ENCODE data around the gene FLOT1. TPM values are rescaled to one million over a fixed set of nuclear protein-coding genes. Genes with fewer than 3 reads are reported as not detected.
"Not testable (repeated sequence)": the region's sequence is repeated elsewhere in the genome, so short reads cannot be mapped to it uniquely, and the experiment has no call there.

Gene FLOT1
- total and polyA plus RNA-seq, 11 donors = 166 to 310 (median 225) TPM

GRCh38 chr6:30722280-30723112, 20.0 kb downstream of the FLOT1 start:
- Histone ChIP-seq H3K4me3 (peak overlapping the region in 11 of 12 donors; percentile 66 to 94 (median 86)), H3K9me3 (no peaks in the 10 kb centered on the region), H3K27ac (peak overlapping the region in 11 of 12 donors; percentile 4 to 99 (median 96)), H3K4me1 (peaks cover 0 to 68% (median 46%) of the 10 kb centered on the region in 12 donors), H3K36me3 (peaks cover 0 to 58% (median 49%) of the 10 kb centered on the region in 9 donors), H3K27me3 (no peaks in the 10 kb centered on the region)
- peak; percentile 74 to 88 (median 81) for DNase-seq
- no peak for TF ChIP-seq POLR2A (IDR thresholded peaks at IDR 0.05)
- peak; percentile 92 to 99 (median 96) for TF ChIP-seq CTCF (IDR thresholded peaks at IDR 0.05)
- intact Hi-C loops (cut with DNase I) = loop anchor here (1.0 to 10.0 kb wide), 10 partner anchors 20 to 362 kb away; partner anchors contain the start of genes GNL1 (in 2 of the 10), MRPS18B (in 2 of the 10), PPP1R10 (in 2 of the 10) and PRR3 (in 2 of the 10)
- WGBS, 4 donors = 14 to 21% (median 17%) methylated on average over 27 of the region's 27 CpGs
- peak; percentile 1 to 10 (median 2) for ATAC-seq

GRCh38 chr6:30722025-30722279, 20.5 kb downstream of the FLOT1 start:
- H3K27me3 ChIP-seq, H3K9me3 ChIP-seq, ATAC-seq: not testable (repeated sequence)
- intact Hi-C loops (cut with DNase I) = loop anchor here (1.0 to 10.0 kb wide), 10 partner anchors 21 to 363 kb away; partner anchors contain the start of genes GNL1 (in 2 of the 10), MRPS18B (in 2 of the 10), PPP1R10 (in 2 of the 10) and PRR3 (in 2 of the 10)
- Histone ChIP-seq H3K27ac (peak overlapping the region in 11 of 12 donors; percentile 72 to 99 (median 96)), H3K36me3 (peaks cover 0 to 53% (median 43%) of the 10 kb centered on the region in 9 donors), H3K4me1 (peaks cover 0 to 68% (median 46%) of the 10 kb centered on the region in 12 donors), H3K4me3 (peak overlapping the region in 11 of 12 donors; percentile 66 to 94 (median 86))
- DNase-seq = peak in 2 of 5 donors; percentile 48 to 56
- whole genome bisulfite sequencing, 4 donors = 17 to 21% (median 19%) methylated on average over 10 of the region's 10 CpGs

- Histone ChIP-seq H3K27me3 (no peaks in the 10 kb centered on the region), H3K9me3 (no peaks in the 10 kb centered on the region), H3K36me3 (peaks cover 0 to 48% (median 38%) of the 10 kb centered on the region in 9 donors), H3K27ac (peak overlapping the region; percentile 88 to 99 (median 96)), H3K4me3 (peak overlapping the region; percentile 51 to 94 (median 82)), H3K4me1 (peaks cover 0 to 73% (median 49%) of the 10 kb centered on the region in 12 donors)
- intact Hi-C loops (cut with DNase I) = loop anchor here (1.0 to 10.0 kb wide), 15 partner anchors 21 to 363 kb away; partner anchors contain the start of genes MRPS18B (in 5 of the 10), PPP1R10 (in 5 of the 10), PPP1R18 (in 3 of the 10) and FLOT1 (in 2 of the 10)
- peak; percentile 92 to 96 (median 94) for DNase-seq
- TF ChIP-seq POLR2A (IDR thresholded peaks at IDR 0.05) = peak in 1 of 2 donors; percentile 45
- TF ChIP-seq CTCF (IDR thresholded peaks at IDR 0.05) = peak; percentile 26 to 75 (median 54)
- peak; percentile 43 to 79 (median 66) for ATAC-seq
- 1 to 3% (median 2%) methylated on average over 47 to 71 of the region's 71 CpGs for WGBS, 4 donors
Measured at GRCh38 chr6:30721198-30722024, 21.1 kb downstream of the FLOT1 start.

GRCh38 chr6:30720738-30721197, 21.7 kb downstream of the FLOT1 start:
- Histone ChIP-seq H3K36me3 (peaks cover 0 to 43% (median 32%) of the 10 kb centered on the region in 9 donors), H3K27me3 (no peaks in the 10 kb centered on the region), H3K4me3 (peak overlapping the region; percentile 51 to 94 (median 82)), H3K27ac (peak overlapping the region; percentile 88 to 99 (median 96)), H3K4me1 (peaks cover 0 to 75% (median 49%) of the 10 kb centered on the region in 12 donors), H3K9me3 (no peaks in the 10 kb centered on the region)
- intact Hi-C loops (cut with DNase I) = loop anchor here in 8 of 10 donors (1.0 to 10.0 kb wide), 14 partner anchors 22 to 364 kb away; partner anchors contain the start of genes MRPS18B (in 6 of the 8), PPP1R10 (in 6 of the 8), PPP1R18 (in 3 of the 8) and GNL1 (in 2 of the 8)
- DNase-seq = peak; percentile 77 to 85 (median 81)
- peak in 2 of 4 donors; percentile 26 to 32 for ATAC-seq
- TF ChIP-seq POLR2A (IDR thresholded peaks at IDR 0.05) (no peak), CTCF (IDR thresholded peaks at IDR 0.05) (no peak)
- 0% methylated on average over 28 to 29 of the region's 29 CpGs for WGBS, 4 donors
